Measurements from ENCODE around the gene ZNF582. TPM values are rescaled to one million over a fixed set of nuclear protein-coding genes. Genes with fewer than 3 reads are reported as not detected.
"Not testable (repeated sequence)": the region's sequence is repeated elsewhere in the genome, so short reads cannot be mapped to it uniquely, and the experiment has no call there.

The ZNF582 gene
- total and polyA plus RNA-seq, 7 donors, result 1.1 to 2.6 (median 1.3) TPM

- no peak for ATAC-seq
Observed at GRCh38 chr19:56348289-56348877, 45.0 kb downstream of the ZNF582 start.

GRCh38 chr19:56347163-56347778 lies 46.1 kb downstream of the ZNF582 start:
- ATAC-seq (no peak), DNase-seq (no peak)
- Histone ChIP-seq H3K9me3 (no peaks in the 10 kb centered on the region), H3K27ac (no peak overlapping the region), H3K36me3 (ENCODE audit: insufficient read depth in 1 of 2, low read depth in 1 of 2) (no peaks in the 10 kb centered on the region), H3K27me3 (ENCODE audit: insufficient read depth in 3 of 3, low read length in 2 of 3) (no peaks in the 10 kb centered on the region), H3K4me1 (no peaks in the 10 kb centered on the region), H3K4me3 (no peak overlapping the region)
- WGBS, 3 donors, result 80 to 90% (median 83%) methylated on average over 7 of the region's 7 CpGs
- intact Hi-C loops (cut with DNase I), result no loop called here
- no peak for TF ChIP-seq CTCF (IDR thresholded peaks at IDR 0.05)

More at GRCh38 chr19:56348289-56348877, 45.0 kb downstream of the ZNF582 start:
- Histone ChIP-seq H3K9me3 (no peaks in the 10 kb centered on the region), H3K4me3 (no peak overlapping the region), H3K27ac (no peak overlapping the region), H3K36me3 (ENCODE audit: insufficient read depth in 1 of 2, low read depth in 1 of 2) (no peaks in the 10 kb centered on the region), H3K4me1 (no peaks in the 10 kb centered on the region), H3K27me3 (ENCODE audit: insufficient read depth in 3 of 3, low read length in 2 of 3) (no peaks in the 10 kb centered on the region)
- DNase-seq, result no peak
- intact Hi-C loops (cut with DNase I), result no loop called here
- 58 to 67% (median 66%) methylated on average over 5 of the region's 5 CpGs for WGBS, 3 donors
- no peak for TF ChIP-seq CTCF (IDR thresholded peaks at IDR 0.05)

- H3K27ac ChIP-seq, result no peak overlapping the region
- TF ChIP-seq CTCF (IDR thresholded peaks at IDR 0.05), result no peak
- H3K27me3 ChIP-seq (ENCODE audit: insufficient read depth in 3 of 3, low read length in 2 of 3), result no peaks in the 10 kb centered on the region
- intact Hi-C loops (cut with DNase I), result no loop called here
- no peaks in the 10 kb centered on the region for H3K4me1 ChIP-seq
- H3K36me3 ChIP-seq (ENCODE audit: insufficient read depth in 1 of 2, low read depth in 1 of 2), result no peaks in the 10 kb centered on the region
- no peak overlapping the region for H3K4me3 ChIP-seq
- DNase-seq (no peak), ATAC-seq (no peak)
- peaks cover 10% of the 10 kb centered on the region for H3K9me3 ChIP-seq
Observed at GRCh38 chr19:56341948-56342347, 51.4 kb downstream of the ZNF582 start.

GRCh38 chr19:56339031-56339430 lies 54.3 kb downstream of the ZNF582 start:
- ATAC-seq; DNase-seq; H3K27ac ChIP-seq; H3K27me3 ChIP-seq (ENCODE audit: insufficient read depth in 3 of 3, low read length in 2 of 3); H3K4me1 ChIP-seq; H3K4me3 ChIP-seq; H3K36me3 ChIP-seq (ENCODE audit: insufficient read depth in 1 of 2, low read depth in 1 of 2); intact Hi-C loops (cut with DNase I): not testable (repeated sequence)
- peaks cover 18% of the 10 kb centered on the region for H3K9me3 ChIP-seq
- 88 to 94% (median 90%) methylated on average over 5 to 7 of the region's 10 CpGs for WGBS, 3 donors

GRCh38 chr19:56337077-56337476 lies 56.3 kb downstream of the ZNF582 start:
- H3K27ac ChIP-seq; H3K4me1 ChIP-seq; H3K4me3 ChIP-seq; intact Hi-C loops (cut with DNase I); ATAC-seq; H3K27me3 ChIP-seq (ENCODE audit: insufficient read depth in 3 of 3, low read length in 2 of 3); H3K36me3 ChIP-seq (ENCODE audit: insufficient read depth in 1 of 2, low read depth in 1 of 2); DNase-seq: not testable (repeated sequence)
- 87 to 89% (median 88%) methylated on average over 8 of the region's 8 CpGs for WGBS, 3 donors
- peaks cover 34% of the 10 kb centered on the region for H3K9me3 ChIP-seq

- H3K27ac ChIP-seq; intact Hi-C loops (cut with DNase I); H3K27me3 ChIP-seq (ENCODE audit: insufficient read depth in 3 of 3, low read length in 2 of 3); DNase-seq; ATAC-seq; H3K4me1 ChIP-seq; H3K4me3 ChIP-seq; H3K36me3 ChIP-seq (ENCODE audit: insufficient read depth in 1 of 2, low read depth in 1 of 2): not testable (repeated sequence)
- peaks cover 37% of the 10 kb centered on the region for H3K9me3 ChIP-seq
Observed at GRCh38 chr19:56335371-56335770, 58.0 kb downstream of the ZNF582 start.
